GM12878 (cell line): ENCODE measurements around the gene RCCD1.

Source experiments
- EZH2 ChIP-seq: IDR thresholded peaks from 2 replicates; pipeline ENCODE4 v1.6.1; 2012; ENCODE audit warnings: low read depth, mild to moderate bottlenecking, control low read depth, inconsistent platforms, low read length, borderline replicate concordance; ENCODE audit not compliant: control insufficient read depth
- FOS ChIP-seq: IDR thresholded peaks from 3 replicates; pipeline ENCODE4 v1.6.1; 2011; ENCODE audit warnings: borderline replicate concordance; ENCODE audit not compliant: insufficient read length; ENCODE audit errors: extremely low read depth
- FOXK2 ChIP-seq: fragments of 450-650 bp; IDR thresholded peaks from 2 replicates; pipeline ENCODE4 v1.6.1; 2017; ENCODE audit warnings: mild to moderate bottlenecking, moderate library complexity
- MXI1 ChIP-seq: fragments of 150-350 bp; IDR thresholded peaks from 2 replicates; pipeline ENCODE4 v1.6.1; 2011; ENCODE audit warnings: low read depth, mild to moderate bottlenecking, inconsistent platforms, low read length, improper control_type of control experiment
- NFXL1 ChIP-seq: fragments of 450-650 bp; IDR thresholded peaks from 2 replicates; pipeline ENCODE4 v1.6.1; 2017; ENCODE audit warnings: antibody characterized with exemption, mild to moderate bottlenecking, borderline replicate concordance
- POLR2AphosphoS5 ChIP-seq: IDR thresholded peaks from 2 replicates; pipeline ENCODE4 v1.6.1; 2011; ENCODE audit warnings: mild to moderate bottlenecking, low read length, inconsistent platforms
- ZNF274 ChIP-seq: IDR thresholded peaks from one replicate; pipeline ENCODE4 v1.8.0; 2011; ENCODE audit not compliant: insufficient read length, insufficient read depth
- TF ChIP-seq, protein P1 (sequence below): fragments of 450-650 bp; IDR thresholded peaks from 2 replicates; pipeline ENCODE4 v1.6.1; 2014; ENCODE audit warnings: mild to moderate bottlenecking
- TF ChIP-seq, protein P2 (sequence below), 3 experiments: IDR thresholded peaks in 2 of 3; conservative IDR thresholded peaks in 1 of 3; 2 replicates each; pipeline ENCODE4 v1.5.1; 2011; ENCODE audit warnings: low read depth in 3 of 3, low read length in 3 of 3, mild to moderate bottlenecking in 3 of 3, control low read depth in 2 of 3, moderate library complexity in 2 of 3, inconsistent platforms in 1 of 3, mixed read lengths in 1 of 3; ENCODE audit not compliant: control insufficient read depth in 2 of 3, insufficient read depth in 1 of 3; ENCODE audit errors: extremely low read depth in 1 of 3
- TF ChIP-seq, protein P3 (sequence below): fragments of 150-350 bp; IDR thresholded peaks from 2 replicates; pipeline ENCODE4 v1.6.1; 2016; ENCODE audit warnings: low read depth, low read length
- TF ChIP-seq, protein P4 (sequence below): IDR thresholded peaks from 2 replicates; pipeline ENCODE4 v1.6.1; 2012; ENCODE audit warnings: low read depth, low read length, improper control_type of control experiment

DNA sequence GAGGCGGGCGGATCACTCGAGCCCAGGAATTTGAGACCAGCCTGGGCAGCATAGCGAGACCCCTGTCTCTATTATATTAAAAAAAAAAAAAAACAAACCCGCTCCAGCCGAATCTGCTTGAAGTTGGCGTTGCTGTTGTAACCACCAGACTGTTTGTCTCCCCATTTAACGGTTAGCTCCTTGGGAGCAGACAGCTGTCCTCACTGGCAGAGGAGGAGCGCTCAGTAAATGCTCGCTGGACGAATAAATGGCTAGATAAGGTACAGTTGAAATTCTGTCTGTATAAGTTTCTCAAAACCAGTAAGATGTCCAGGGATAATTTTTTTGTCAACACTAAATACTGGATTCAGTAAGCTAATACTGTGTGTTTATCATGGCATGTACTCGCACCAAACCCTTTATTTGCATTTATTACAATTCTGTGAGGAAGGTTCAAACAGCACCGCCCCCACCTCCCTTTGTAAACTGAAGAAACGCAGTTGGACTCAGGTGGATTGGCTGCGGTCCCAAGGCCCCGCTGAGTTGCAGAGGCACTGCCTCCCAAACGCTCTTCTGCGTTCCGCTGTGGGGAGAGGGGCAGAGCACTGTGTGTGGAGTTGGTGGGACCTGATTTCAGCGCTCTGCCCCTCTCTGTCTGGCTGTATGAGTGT is 1.1 kb downstream of the RCCD1 start:
- TF ChIP-seq FOS (no peak), POLR2AphosphoS5 (no peak), NFXL1 (no peak), ZNF274 (no peak), MXI1 (no peak), FOXK2 (no peak), EZH2 (no peak)
- TF ChIP-seq, protein P1, sequence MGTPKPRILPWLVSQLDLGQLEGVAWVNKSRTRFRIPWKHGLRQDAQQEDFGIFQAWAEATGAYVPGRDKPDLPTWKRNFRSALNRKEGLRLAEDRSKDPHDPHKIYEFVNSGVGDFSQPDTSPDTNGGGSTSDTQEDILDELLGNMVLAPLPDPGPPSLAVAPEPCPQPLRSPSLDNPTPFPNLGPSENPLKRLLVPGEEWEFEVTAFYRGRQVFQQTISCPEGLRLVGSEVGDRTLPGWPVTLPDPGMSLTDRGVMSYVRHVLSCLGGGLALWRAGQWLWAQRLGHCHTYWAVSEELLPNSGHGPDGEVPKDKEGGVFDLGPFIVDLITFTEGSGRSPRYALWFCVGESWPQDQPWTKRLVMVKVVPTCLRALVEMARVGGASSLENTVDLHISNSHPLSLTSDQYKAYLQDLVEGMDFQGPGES = no peak
- TF ChIP-seq, protein P2, sequence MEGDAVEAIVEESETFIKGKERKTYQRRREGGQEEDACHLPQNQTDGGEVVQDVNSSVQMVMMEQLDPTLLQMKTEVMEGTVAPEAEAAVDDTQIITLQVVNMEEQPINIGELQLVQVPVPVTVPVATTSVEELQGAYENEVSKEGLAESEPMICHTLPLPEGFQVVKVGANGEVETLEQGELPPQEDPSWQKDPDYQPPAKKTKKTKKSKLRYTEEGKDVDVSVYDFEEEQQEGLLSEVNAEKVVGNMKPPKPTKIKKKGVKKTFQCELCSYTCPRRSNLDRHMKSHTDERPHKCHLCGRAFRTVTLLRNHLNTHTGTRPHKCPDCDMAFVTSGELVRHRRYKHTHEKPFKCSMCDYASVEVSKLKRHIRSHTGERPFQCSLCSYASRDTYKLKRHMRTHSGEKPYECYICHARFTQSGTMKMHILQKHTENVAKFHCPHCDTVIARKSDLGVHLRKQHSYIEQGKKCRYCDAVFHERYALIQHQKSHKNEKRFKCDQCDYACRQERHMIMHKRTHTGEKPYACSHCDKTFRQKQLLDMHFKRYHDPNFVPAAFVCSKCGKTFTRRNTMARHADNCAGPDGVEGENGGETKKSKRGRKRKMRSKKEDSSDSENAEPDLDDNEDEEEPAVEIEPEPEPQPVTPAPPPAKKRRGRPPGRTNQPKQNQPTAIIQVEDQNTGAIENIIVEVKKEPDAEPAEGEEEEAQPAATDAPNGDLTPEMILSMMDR (IDR thresholded peaks at IDR 0.05 in 2 of 3, conservative IDR thresholded peaks at IDR 0.05 in 1 of 3; ENCODE audit: control insufficient read depth in 2 of 3, extremely low read depth in 1 of 3, insufficient read depth in 1 of 3, low read depth in 3 of 3, low read length in 3 of 3) = no peak
- TF ChIP-seq, protein P3, sequence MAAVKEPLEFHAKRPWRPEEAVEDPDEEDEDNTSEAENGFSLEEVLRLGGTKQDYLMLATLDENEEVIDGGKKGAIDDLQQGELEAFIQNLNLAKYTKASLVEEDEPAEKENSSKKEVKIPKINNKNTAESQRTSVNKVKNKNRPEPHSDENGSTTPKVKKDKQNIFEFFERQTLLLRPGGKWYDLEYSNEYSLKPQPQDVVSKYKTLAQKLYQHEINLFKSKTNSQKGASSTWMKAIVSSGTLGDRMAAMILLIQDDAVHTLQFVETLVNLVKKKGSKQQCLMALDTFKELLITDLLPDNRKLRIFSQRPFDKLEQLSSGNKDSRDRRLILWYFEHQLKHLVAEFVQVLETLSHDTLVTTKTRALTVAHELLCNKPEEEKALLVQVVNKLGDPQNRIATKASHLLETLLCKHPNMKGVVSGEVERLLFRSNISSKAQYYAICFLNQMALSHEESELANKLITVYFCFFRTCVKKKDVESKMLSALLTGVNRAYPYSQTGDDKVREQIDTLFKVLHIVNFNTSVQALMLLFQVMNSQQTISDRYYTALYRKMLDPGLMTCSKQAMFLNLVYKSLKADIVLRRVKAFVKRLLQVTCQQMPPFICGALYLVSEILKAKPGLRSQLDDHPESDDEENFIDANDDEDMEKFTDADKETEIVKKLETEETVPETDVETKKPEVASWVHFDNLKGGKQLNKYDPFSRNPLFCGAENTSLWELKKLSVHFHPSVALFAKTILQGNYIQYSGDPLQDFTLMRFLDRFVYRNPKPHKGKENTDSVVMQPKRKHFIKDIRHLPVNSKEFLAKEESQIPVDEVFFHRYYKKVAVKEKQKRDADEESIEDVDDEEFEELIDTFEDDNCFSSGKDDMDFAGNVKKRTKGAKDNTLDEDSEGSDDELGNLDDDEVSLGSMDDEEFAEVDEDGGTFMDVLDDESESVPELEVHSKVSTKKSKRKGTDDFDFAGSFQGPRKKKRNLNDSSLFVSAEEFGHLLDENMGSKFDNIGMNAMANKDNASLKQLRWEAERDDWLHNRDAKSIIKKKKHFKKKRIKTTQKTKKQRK = no peak
- TF ChIP-seq, protein P4, sequence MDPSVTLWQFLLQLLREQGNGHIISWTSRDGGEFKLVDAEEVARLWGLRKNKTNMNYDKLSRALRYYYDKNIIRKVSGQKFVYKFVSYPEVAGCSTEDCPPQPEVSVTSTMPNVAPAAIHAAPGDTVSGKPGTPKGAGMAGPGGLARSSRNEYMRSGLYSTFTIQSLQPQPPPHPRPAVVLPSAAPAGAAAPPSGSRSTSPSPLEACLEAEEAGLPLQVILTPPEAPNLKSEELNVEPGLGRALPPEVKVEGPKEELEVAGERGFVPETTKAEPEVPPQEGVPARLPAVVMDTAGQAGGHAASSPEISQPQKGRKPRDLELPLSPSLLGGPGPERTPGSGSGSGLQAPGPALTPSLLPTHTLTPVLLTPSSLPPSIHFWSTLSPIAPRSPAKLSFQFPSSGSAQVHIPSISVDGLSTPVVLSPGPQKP = no peak
